Activated CD4-positive, CD25-positive, alpha-beta regulatory T cell treated with anti-CD3 and anti-CD28 coated beads, Interleukin-2, amount 50 U/mL, for 72 hours (primary cell): Measurements from ENCODE around the gene ZDHHC5.
A peak's percentile ranks its signal among the peaks of the same experiment; 100 is the strongest.

Experiments
- DNase-seq: peaks from one replicate; pipeline ENCODE4 v3.0.0; 2021

ZDHHC5 gene

DNA sequence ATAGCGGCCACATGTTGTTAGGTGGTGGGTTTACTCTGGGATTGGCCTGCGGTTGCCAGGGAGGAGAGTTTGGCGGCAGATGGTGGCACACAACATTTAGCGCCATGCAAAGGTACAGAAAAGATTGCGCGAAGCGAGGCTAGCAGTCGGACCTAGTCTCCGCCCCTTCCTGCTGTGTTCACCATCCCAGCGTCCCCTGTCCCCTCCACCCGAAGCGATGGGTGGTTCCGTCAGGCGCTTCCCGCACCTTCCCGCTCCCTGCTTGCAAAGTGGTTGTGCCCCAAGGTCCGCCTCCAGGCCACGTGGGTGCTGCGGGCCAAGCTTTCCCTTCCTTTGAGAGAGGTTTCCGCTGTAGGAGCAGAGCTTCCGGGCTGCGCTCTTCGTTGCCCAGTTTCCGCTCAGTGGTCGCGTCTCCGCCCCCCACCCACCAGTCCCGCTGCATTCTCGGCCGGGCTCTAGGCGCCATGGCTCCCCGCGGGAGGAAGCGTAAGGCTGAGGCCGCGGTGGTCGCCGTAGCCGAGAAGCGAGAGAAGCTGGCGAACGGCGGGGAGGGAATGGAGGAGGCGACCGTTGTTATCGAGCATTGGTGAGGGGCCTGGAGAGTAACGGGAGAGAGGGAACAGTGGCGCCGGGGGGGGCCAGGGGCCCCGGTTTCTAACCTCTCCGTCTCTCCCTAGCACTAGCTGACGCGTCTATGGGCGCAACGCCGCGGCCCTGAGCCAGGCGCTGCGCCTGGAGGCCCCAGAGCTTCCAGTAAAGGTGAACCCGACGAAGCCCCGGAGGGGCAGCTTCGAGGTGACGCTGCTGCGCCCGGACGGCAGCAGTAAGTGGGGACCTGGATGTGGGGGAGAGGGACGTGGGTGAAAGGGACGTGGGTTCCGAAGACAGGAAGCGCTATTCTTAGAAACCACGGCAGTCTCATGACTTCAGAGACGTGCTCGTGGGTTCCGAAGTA, 73.5 kb downstream of the ZDHHC5 start, which contains the start of gene SELENOH:
TSS of gene SELENOH (plus strand) at position 360 of the 955 bp plus-strand sequence. CDS start at position 465, 105 bp downstream.
- peak; percentile 87 for DNase-seq

DNA sequence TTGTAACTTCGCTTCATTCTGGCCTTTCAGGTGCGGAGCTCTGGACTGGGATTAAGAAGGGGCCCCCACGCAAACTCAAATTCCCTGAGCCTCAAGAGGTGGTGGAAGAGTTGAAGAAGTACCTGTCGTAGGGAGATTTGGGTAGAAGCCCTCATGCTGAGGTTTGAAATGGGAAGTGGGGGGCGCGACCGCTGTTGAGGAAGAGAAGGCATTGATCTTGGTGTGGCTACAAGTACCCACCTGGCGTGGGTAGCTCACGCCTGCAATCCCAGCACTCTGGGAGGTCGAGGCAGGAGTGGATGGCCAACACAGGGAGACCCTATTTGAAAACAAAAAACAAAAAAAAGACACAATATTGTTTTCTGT, 74.2 kb downstream of the ZDHHC5 start:
- no peak for DNase-seq

DNA sequence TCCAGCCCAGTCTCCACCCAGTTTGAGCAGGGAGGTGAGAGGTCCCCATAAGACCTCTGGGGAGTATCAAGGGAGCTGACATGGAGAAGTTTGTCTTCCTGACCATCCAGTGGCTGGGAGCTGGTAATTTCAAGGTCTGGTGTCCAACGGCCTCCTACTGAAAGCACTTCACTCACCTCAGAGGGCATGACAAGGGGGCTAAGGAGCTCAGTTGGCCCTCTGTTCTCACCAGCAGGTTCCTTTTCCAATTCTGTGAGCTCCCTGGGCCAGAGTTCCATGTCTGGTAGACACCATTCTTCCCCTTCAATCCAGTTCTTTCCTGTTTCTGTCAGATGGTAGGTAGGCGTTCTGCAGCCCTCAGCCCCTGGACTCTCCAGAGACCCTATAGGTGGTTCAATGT, 76.4 kb downstream of the ZDHHC5 start:
- no peak for DNase-seq

DNA sequence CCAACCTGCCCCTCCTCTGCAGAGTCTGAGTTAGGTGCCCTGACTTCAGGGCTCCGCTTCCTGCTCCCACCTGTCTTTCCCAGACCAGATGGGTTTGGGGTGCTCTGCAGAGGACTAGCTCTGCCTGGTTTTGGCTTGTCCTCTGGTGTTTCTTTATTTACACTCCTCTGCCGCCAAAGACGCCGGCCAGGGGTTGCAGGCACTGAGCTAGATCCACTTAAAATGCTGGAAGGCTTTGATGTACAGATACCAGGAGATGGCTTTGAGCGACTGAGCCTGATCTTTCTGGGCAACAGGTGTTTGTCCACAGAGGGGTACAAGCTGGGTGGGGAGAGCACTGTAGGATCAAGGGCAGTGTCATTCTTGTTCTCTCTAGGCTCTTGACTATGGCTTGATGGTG, 77.3 kb downstream of the ZDHHC5 start:
- no peak for DNase-seq

DNA sequence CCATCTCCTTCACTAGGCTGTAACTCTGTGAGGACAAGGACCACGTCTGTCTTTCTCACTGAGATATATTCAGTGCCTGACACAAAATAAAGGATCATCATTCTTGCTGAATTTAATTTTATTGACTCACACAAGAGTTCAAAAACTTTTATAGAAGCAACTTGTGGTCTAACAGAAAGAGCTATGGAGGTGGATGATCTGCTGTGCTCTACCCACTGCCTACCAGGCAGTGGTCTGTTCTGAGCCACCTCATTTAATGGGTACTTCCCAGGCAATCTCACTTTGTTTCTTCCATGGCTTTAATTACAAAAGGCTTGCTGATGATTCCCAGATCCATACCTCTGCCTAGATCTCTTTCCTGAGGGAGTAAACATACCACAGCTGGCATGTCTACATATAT, 79.0 kb downstream of the ZDHHC5 start:
- no peak for DNase-seq
